Kidney (tissue), 14 donors: ENCODE measurements around the gene CTCFL. TPM values are rescaled to one million over a fixed set of nuclear protein-coding genes. Genes with fewer than 3 reads are reported as not detected.

Source experiments
- DNase-seq, 5 donors: peaks; one replicate each; pipeline ENCODE4 v3.0.0-alpha.2; 2013 to 2020
- FAIRE-seq: peaks from 2 replicates; lab custom pipeline; 2012; peaks lifted over from hg19 to GRCh38; lab: Jason Lieb, UNC
- H3K27ac ChIP-seq, 2 donors: one replicate each; pipeline ENCODE4 v1.7.0; 2013; ENCODE audit warnings: low read depth in 2 of 2, low read length in 2 of 2, inconsistent platforms in 1 of 2
- H3K27me3 ChIP-seq: one replicate; pipeline ENCODE4 v1.7.1; 2013; ENCODE audit warnings: low read length, inconsistent platforms; ENCODE audit not compliant: control insufficient read depth, insufficient read depth
- H3K36me3 ChIP-seq, 3 donors: one replicate each; pipeline versions ENCODE4 v1.7.0 to v1.7.1; 2013; ENCODE audit warnings: low read length in 3 of 3, control low read depth in 1 of 3, inconsistent platforms in 1 of 3; ENCODE audit not compliant: insufficient read depth in 3 of 3, control insufficient read depth in 2 of 3
- H3K4me1 ChIP-seq, 3 donors: one replicate each; pipeline versions ENCODE4 v1.7.0 to v1.7.1; 2013; ENCODE audit warnings: low read length in 3 of 3, inconsistent platforms in 1 of 3, low read depth in 1 of 3; ENCODE audit not compliant: control insufficient read depth in 2 of 3, insufficient read depth in 2 of 3
- H3K4me3 ChIP-seq, 3 donors: one replicate each; pipeline versions ENCODE4 v1.7.0 to v1.8.1; 2013; ENCODE audit warnings: low read length in 3 of 3, control low read depth in 1 of 3, inconsistent platforms in 1 of 3
- H3K9ac ChIP-seq, 3 donors: one replicate each; pipeline versions ENCODE4 v1.7.0 to v1.7.1; 2013; ENCODE audit warnings: low read length in 3 of 3, control low read depth in 1 of 3, inconsistent platforms in 1 of 3
- H3K9me3 ChIP-seq, 3 donors: one replicate each; pipeline versions ENCODE4 v1.7.0 to v1.7.1; 2013; ENCODE audit warnings: low read length in 3 of 3, control low read depth in 1 of 3, inconsistent platforms in 1 of 3; ENCODE audit not compliant: control insufficient read depth in 2 of 3, insufficient read depth in 1 of 3
- intact Hi-C: fragments of 100-400 bp; cut with DNase I; formaldehyde crosslinking; loops from one replicate; pipeline ENCODE4 v1.11.1; 2022
- polyA plus RNA-seq: library from polyadenylated mRNA; stranded (reverse); fragments of 350-450 nt; fragmentation: Illumina TruSeq; extraction: RNeasy Lipid Tissue Mini Kit (QIAGEN cat#74804); gene quantifications from one replicate; pipeline ENCODE4 v1.2.3, GENCODE V29; 2014; ENCODE audit warnings: low read depth, low replicate concordance; ENCODE audit not compliant: insufficient read depth
- total RNA-seq: library from RNA; stranded (reverse); fragmentation: NEBNext Ultra II Directional; extraction: Animal tissue kit (Norgen Biotek cat#: 25700); gene quantifications from one replicate; pipeline ENCODE4 v1.2.1, GENCODE V29; 2021
- TF ChIP-seq, protein P1 (sequence below): IDR thresholded peaks from 3 replicates; pipeline ENCODE4 v1.5.1; 2012; ENCODE audit warnings: mild to moderate bottlenecking, moderate library complexity, borderline replicate concordance; ENCODE audit not compliant: insufficient read depth; ENCODE audit errors: extremely low read depth
- donor health status: control.
- donor health status: control.
- donor health status: control.
- donor health status: control.
- donor health status: control.
- donor health status: DM: yes; HTN: yes; CAD: no.
- donor health status: Normal renal cell carcinoma (clear cell type).

The CTCFL gene
- total and polyA plus RNA-seq, 2 donors from 2014 or later = not detected

DNA sequence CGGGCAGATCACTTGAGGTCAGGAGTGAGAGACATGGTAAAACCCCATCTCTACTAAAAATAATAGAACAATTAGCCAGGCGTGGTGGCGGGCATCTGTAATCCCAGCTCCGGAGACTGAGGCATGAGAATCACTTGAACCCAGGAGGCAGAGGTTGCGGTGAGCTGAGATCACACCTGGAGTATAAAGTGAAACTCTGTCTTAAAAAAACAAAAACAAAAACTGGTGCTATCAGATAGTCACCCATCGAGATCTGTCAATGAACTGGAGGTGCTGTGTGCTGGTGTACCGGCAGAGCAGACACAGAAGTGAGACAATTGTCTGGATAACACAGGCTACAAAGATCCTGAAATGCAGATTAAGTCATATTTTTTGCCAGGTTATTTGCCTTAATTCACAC, 24.7 kb downstream of the CTCFL start:
- H3K36me3 ChIP-seq = no peaks in the 10 kb centered on the region
- intact Hi-C loops = loop anchor here (5.0 kb wide), 1 partner anchor 118 kb away; no protein-coding TSS in a partner anchor
- no peak for FAIRE-seq

DNA sequence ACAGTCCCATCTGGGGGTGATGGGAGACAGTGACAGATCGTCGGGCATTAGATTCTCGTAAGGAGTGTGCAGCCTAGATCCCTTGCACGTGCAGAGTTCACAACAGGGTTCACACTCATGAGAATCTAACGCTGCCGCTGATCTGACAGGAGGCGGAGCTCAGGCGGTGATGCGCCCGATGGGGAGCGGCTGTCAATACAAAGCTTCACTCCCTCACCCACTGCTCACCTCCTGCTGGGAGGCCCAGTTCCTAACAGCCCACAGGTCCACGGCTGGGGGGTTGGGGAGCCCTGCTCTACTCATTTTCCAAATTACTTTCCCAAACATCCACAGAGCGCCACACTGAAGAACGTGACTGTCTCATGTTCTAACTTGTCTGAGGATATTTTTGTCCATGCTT, 25.3 kb downstream of the CTCFL start:
- FAIRE-seq = no peak
- DNase-seq = no peak
- H3K4me1 ChIP-seq = no peaks in the 10 kb centered on the region
- H3K4me3 ChIP-seq = no peak overlapping the region
- no peaks in the 10 kb centered on the region for H3K36me3 ChIP-seq
- H3K9ac ChIP-seq = no peak overlapping the region
- TF ChIP-seq, protein P1, sequence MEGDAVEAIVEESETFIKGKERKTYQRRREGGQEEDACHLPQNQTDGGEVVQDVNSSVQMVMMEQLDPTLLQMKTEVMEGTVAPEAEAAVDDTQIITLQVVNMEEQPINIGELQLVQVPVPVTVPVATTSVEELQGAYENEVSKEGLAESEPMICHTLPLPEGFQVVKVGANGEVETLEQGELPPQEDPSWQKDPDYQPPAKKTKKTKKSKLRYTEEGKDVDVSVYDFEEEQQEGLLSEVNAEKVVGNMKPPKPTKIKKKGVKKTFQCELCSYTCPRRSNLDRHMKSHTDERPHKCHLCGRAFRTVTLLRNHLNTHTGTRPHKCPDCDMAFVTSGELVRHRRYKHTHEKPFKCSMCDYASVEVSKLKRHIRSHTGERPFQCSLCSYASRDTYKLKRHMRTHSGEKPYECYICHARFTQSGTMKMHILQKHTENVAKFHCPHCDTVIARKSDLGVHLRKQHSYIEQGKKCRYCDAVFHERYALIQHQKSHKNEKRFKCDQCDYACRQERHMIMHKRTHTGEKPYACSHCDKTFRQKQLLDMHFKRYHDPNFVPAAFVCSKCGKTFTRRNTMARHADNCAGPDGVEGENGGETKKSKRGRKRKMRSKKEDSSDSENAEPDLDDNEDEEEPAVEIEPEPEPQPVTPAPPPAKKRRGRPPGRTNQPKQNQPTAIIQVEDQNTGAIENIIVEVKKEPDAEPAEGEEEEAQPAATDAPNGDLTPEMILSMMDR = no peak
- H3K27me3 ChIP-seq = no peaks in the 10 kb centered on the region
- intact Hi-C loops = loop anchor here (5.0 kb wide), 1 partner anchor 117 kb away; no protein-coding TSS in a partner anchor
- no peaks in the 10 kb centered on the region for H3K9me3 ChIP-seq
- no peak overlapping the region for H3K27ac ChIP-seq

More for the DNA sequence above, 24.7 kb downstream of the CTCFL start:
- no peaks in the 10 kb centered on the region for H3K4me1 ChIP-seq
- H3K9me3 ChIP-seq = no peaks in the 10 kb centered on the region
- H3K4me3 ChIP-seq = no peak overlapping the region
- no peaks in the 10 kb centered on the region for H3K27me3 ChIP-seq
- H3K9ac ChIP-seq = no peak overlapping the region
- H3K27ac ChIP-seq = no peak overlapping the region
- TF ChIP-seq, protein P1 = no peak
- no peak for DNase-seq

DNA sequence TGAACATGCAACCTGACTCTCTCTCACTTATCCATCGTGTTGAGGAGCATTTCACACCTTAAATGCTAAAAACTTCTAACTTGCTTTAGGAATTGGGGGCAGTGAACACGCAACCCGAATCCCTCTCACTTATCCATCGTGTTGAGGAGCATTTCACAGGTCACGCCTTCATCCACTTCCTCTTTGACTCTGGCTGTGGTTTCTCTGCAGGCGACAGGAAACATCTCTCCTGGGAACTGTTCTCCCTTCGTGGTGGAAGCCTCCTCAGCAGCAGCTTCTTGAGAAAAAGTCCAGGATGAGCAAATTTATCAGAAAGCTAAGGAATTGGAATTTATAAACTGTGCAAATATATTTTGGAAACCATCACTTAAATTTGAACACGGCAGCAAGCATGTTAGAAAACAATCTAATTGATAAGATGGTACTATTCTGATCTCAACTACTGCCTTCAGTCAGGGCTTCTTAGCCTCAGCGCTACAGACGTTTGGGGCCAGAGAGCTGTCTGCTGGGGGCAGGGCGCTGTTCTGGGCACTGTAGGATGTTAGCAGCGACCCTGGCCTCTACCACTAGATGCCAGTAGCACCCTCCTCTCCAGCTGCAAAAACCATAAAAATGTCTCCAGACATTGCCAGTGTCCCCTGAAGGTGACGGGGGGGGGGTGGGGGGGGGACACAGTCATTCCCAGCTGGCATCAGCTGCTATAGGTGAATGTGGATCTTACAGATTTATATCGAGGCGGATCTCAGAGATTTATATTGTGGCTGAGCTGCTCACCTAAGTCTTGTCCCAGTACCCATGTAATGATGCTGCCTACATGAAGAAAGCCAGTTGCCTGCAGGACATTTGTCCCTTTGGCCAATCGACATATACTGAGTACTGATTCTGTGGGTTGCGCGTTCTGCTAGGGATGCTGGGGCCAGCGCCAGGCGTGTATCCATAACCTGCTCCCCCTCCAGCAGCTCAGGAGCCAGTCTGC, 26.2 kb downstream of the CTCFL start:
- Histone ChIP-seq H3K27ac (no peak overlapping the region), H3K4me3 (no peak overlapping the region), H3K9me3 (no peaks in the 10 kb centered on the region), H3K4me1 (no peaks in the 10 kb centered on the region), H3K27me3 (no peaks in the 10 kb centered on the region), H3K36me3 (no peaks in the 10 kb centered on the region), H3K9ac (no peak overlapping the region)
- FAIRE-seq (no peak), DNase-seq (peak in 2 of 5 donors; percentile 47 to 57)
- intact Hi-C loops = no loop called here
- TF ChIP-seq, protein P1 = peak; percentile 32
